GM12873 (cell line): ENCODE data around the gene GALNTL6.

Source experiments
- CTCF ChIP-seq: IDR thresholded peaks from 2 replicates; pipeline ENCODE4 v1.5.1; 2012; ENCODE audit warnings: low read depth, mild to moderate bottlenecking, moderate library complexity, low read length, control low read depth; ENCODE audit not compliant: insufficient read depth; ENCODE audit errors: missing control alignments

GALNTL6 gene

GRCh38 chr4:172947594-172947993 is 1134.4 kb downstream of the GALNTL6 start:
- no peak for TF ChIP-seq CTCF

GRCh38 chr4:172950990-172951389 is 1137.8 kb downstream of the GALNTL6 start:
- TF ChIP-seq CTCF: no peak

GRCh38 chr4:172951679-172952451 is 1138.7 kb downstream of the GALNTL6 start:
- no peak for TF ChIP-seq CTCF

GRCh38 chr4:172953896-172954568 is 1140.8 kb downstream of the GALNTL6 start:
- TF ChIP-seq CTCF: no peak

- TF ChIP-seq CTCF: no peak
Measured at GRCh38 chr4:172957216-172957615, 1144.0 kb downstream of the GALNTL6 start.

- no peak for TF ChIP-seq CTCF
Measured at GRCh38 chr4:172962564-172963353, 1149.6 kb downstream of the GALNTL6 start.
